Fibroblast of peridontal ligament (primary cell): Measurements from ENCODE around the gene TCF4.

Source experiments
- DNase-seq: peaks from one replicate; pipeline ENCODE4 v3.0.0-alpha.2; 2010; ENCODE audit errors: extremely low read depth

TCF4 gene

GRCh38 chr18:55442561-55442960 lies 145.4 kb downstream of the TCF4 start:
- no peak for DNase-seq

- DNase-seq = no peak
These were observed 147.0 kb downstream of the TCF4 start for GRCh38 chr18:55440988-55441387.

- DNase-seq = no peak
These were observed 148.9 kb downstream of the TCF4 start for GRCh38 chr18:55439056-55439455.

- no peak for DNase-seq
These were observed 152.4 kb downstream of the TCF4 start for GRCh38 chr18:55435592-55435991.

- DNase-seq = no peak
These were observed 154.3 kb downstream of the TCF4 start for GRCh38 chr18:55433648-55434047.

- no peak for DNase-seq
These were observed 154.9 kb downstream of the TCF4 start for GRCh38 chr18:55433140-55433539.

- no peak for DNase-seq
These were observed 155.5 kb downstream of the TCF4 start for GRCh38 chr18:55432307-55433040.

GRCh38 chr18:55430026-55430425 lies 158.0 kb downstream of the TCF4 start:
- no peak for DNase-seq

GRCh38 chr18:55427951-55428350 lies 160.0 kb downstream of the TCF4 start:
- DNase-seq = no peak

- DNase-seq = no peak
These were observed 162.3 kb downstream of the TCF4 start for GRCh38 chr18:55425698-55426097.

GRCh38 chr18:55422456-55423180 lies 165.4 kb downstream of the TCF4 start:
- peak; percentile 58 for DNase-seq

GRCh38 chr18:55421615-55422419 lies 166.2 kb downstream of the TCF4 start:
- peak; percentile 59 for DNase-seq

- DNase-seq = peak; percentile 41
These were observed 166.7 kb downstream of the TCF4 start for GRCh38 chr18:55421308-55421614.

GRCh38 chr18:55420665-55421307 lies 167.2 kb downstream of the TCF4 start:
- DNase-seq = no peak

GRCh38 chr18:55419947-55420664 lies 167.9 kb downstream of the TCF4 start:
- DNase-seq = no peak

GRCh38 chr18:55419132-55419946 lies 168.7 kb downstream of the TCF4 start:
- DNase-seq = no peak

GRCh38 chr18:55418439-55418838 lies 169.6 kb downstream of the TCF4 start:
- no peak for DNase-seq

GRCh38 chr18:55416791-55417190 lies 171.2 kb downstream of the TCF4 start:
- no peak for DNase-seq

GRCh38 chr18:55415258-55415871 lies 172.6 kb downstream of the TCF4 start:
- peak; percentile 89 for DNase-seq

- no peak for DNase-seq
These were observed 173.5 kb downstream of the TCF4 start for GRCh38 chr18:55414475-55414874.
